Transverse colon (tissue), 4 donors: Measurements from ENCODE around the gene KNCN.

ENCODE experiments used
- EP300 ChIP-seq: sonication (generic); formaldehyde crosslinking; IDR thresholded peaks from one replicate; pipeline ENCODE4 v1.6.1; 2017; ENCODE audit warnings: antibody characterized with exemption, low read depth
- POLR2A ChIP-seq: fragments of 450-650 bp; IDR thresholded peaks from one replicate; pipeline ENCODE4 v1.6.1; 2016; ENCODE audit warnings: antibody characterized with exemption, mild to moderate bottlenecking, moderate library complexity
- POLR2AphosphoS5 ChIP-seq, 3 donors: sonication (generic); formaldehyde crosslinking; IDR thresholded peaks; one replicate each; pipeline ENCODE4 v1.6.1; 2016; ENCODE audit warnings: antibody characterized with exemption in 3 of 3
- TF ChIP-seq, protein P1 (sequence below), 5 experiments: fragments of 200-600 bp in 3 of 5; fragments of 450-650 bp in 2 of 5; sonication (generic) in 3 of 5; IDR thresholded peaks; 1 replicate in 2 of 5; 2 replicates in 3 of 5; pipeline ENCODE4 v1.5.1; 2016 to 2017; ENCODE audit warnings: antibody characterized with exemption in 5 of 5, inconsistent platforms in 3 of 5, mild to moderate bottlenecking in 2 of 5, moderate library complexity in 1 of 5

DNA sequence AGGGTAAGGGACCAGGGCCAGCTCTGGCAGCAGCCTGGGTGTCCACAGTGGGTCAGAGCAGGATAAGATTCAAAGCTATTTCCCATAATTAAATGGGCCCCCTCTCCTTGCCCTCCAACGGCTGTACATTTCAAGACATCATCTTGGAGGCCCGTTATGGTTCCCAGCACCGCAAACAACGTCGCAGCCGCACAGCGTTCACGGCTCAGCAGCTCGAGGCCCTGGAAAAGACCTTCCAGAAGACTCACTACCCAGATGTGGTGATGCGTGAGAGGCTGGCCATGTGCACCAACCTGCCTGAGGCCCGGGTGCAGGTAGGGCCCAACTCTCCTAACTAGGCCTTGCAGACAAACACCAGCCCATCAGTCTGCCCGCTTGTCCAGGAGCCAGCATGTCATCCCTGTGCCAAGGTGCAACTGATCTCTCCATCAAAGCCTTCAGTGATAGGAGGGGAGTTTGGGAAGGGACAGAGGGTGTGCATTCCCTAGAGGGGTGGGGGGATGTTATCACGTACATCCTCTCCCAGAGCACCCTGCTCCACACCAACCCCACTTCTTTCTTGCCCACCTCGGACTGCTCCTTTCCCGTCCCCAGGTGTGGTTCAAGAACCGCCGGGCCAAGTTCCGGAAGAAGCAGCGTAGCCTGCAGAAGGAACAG is 41.0 kb downstream of the KNCN start:
- TF ChIP-seq, protein P1, sequence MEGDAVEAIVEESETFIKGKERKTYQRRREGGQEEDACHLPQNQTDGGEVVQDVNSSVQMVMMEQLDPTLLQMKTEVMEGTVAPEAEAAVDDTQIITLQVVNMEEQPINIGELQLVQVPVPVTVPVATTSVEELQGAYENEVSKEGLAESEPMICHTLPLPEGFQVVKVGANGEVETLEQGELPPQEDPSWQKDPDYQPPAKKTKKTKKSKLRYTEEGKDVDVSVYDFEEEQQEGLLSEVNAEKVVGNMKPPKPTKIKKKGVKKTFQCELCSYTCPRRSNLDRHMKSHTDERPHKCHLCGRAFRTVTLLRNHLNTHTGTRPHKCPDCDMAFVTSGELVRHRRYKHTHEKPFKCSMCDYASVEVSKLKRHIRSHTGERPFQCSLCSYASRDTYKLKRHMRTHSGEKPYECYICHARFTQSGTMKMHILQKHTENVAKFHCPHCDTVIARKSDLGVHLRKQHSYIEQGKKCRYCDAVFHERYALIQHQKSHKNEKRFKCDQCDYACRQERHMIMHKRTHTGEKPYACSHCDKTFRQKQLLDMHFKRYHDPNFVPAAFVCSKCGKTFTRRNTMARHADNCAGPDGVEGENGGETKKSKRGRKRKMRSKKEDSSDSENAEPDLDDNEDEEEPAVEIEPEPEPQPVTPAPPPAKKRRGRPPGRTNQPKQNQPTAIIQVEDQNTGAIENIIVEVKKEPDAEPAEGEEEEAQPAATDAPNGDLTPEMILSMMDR (IDR thresholded peaks at IDR 0.05), result no peak
- no peak for TF ChIP-seq POLR2AphosphoS5 (IDR thresholded peaks at IDR 0.05)
- TF ChIP-seq POLR2A, result no peak
- TF ChIP-seq EP300, result no peak
